GM13976 (cell line): ENCODE measurements around the gene PPP1R11.

ENCODE experiments used
- DNase-seq: peaks from one replicate; pipeline ENCODE4 v3.0.0; 2012; ENCODE audit warnings: low spot score
- CTCF ChIP-seq: IDR thresholded peaks from 2 replicates; pipeline ENCODE4 v1.5.1; 2012; ENCODE audit warnings: borderline replicate concordance, mild to moderate bottlenecking; ENCODE audit not compliant: insufficient read depth; ENCODE audit errors: extremely low read depth, missing control alignments, control extremely low read depth
- in situ Hi-C: fragments of 300-500 bp; cut with MboI; formaldehyde crosslinking; loops from one replicate; pipeline ENCODE4 v1.12.0; 2022; ENCODE audit warnings: low sequenced_read_pairs, mixed read lengths, inconsistent platforms; ENCODE audit not compliant: unreplicated experiment

PPP1R11 gene

GRCh38 chr6:30075790-30076732, 9.1 kb downstream of the PPP1R11 start:
- peak; percentile 44 for DNase-seq
- in situ Hi-C loops = no loop called here
- TF ChIP-seq CTCF = peak; percentile 10

GRCh38 chr6:30077218-30077617, 10.2 kb downstream of the PPP1R11 start:
- no peak for DNase-seq
- TF ChIP-seq CTCF = no peak
- in situ Hi-C loops = no loop called here

- no peak for DNase-seq
- TF ChIP-seq CTCF = no peak
- in situ Hi-C loops = no loop called here
These were observed 20.9 kb downstream of the PPP1R11 start for GRCh38 chr6:30087876-30088275.

GRCh38 chr6:30091577-30092381, 24.8 kb downstream of the PPP1R11 start:
- in situ Hi-C loops = no loop called here
- DNase-seq = no peak
- TF ChIP-seq CTCF = no peak

- no peak for TF ChIP-seq CTCF
- no peak for DNase-seq
- in situ Hi-C loops = no loop called here
These were observed 26.0 kb downstream of the PPP1R11 start for GRCh38 chr6:30092852-30093543.

- TF ChIP-seq CTCF = no peak
- DNase-seq = no peak
- in situ Hi-C loops = no loop called here
These were observed 27.1 kb downstream of the PPP1R11 start for GRCh38 chr6:30093951-30094661.
